B cell (primary cell): ENCODE measurements around the gene SAXO1. TPM values are rescaled to one million over a fixed set of nuclear protein-coding genes. Genes with fewer than 3 reads are reported as not detected.

ENCODE experiments used
- ATAC-seq: fragments of 200-7000 bp; cut with Tn5 transposase; one replicate; pipeline ENCODE4 v1.10.0; 2021; ENCODE audit warnings: low read depth, mild to moderate bottlenecking, moderate number of reproducible peaks, moderate library complexity
- CTCF ChIA-PET: fragments of 350-600 bp; sonication (Branson Sonifier 250); formaldehyde crosslinking; loops from one replicate; lab custom pipeline; 2021; ENCODE audit warnings: antibody characterized with exemption, inconsistent platforms; lab: Charles Lee
- POLR2A ChIA-PET: fragments of 350-600 bp; sonication (Branson Sonifier 250); formaldehyde crosslinking; loops from one replicate; lab custom pipeline; 2021; ENCODE audit warnings: antibody characterized with exemption; lab: Charles Lee
- DNase-seq: peaks from one replicate; pipeline ENCODE4 v3.0.0; 2013
- H2AFZ ChIP-seq: 2 replicates; pipeline ENCODE4 v1.6.1; 2012; ENCODE audit warnings: mild to moderate bottlenecking, low read depth, low read length; ENCODE audit not compliant: insufficient read depth, poor library complexity, severe bottlenecking
- H3K27ac ChIP-seq, 2 donors: 1 replicate in 1 of 2; 2 replicates in 1 of 2; pipeline ENCODE4 v1.5.1; 2012 to 2013; ENCODE audit warnings: low read length in 2 of 2, mild to moderate bottlenecking in 2 of 2, moderate library complexity in 1 of 2
- H3K27me3 ChIP-seq, 4 experiments: fragments of 200-600 bp in 1 of 4; sonication (generic) in 1 of 4; replicated peaks in 1 of 4; 1 replicate in 2 of 4; 2 replicates in 2 of 4; pipeline versions ENCODE4 v1.6.1 to v1.7.0; 2013 to 2016; ENCODE audit warnings: low read length in 3 of 4, mild to moderate bottlenecking in 2 of 4, mixed read lengths in 1 of 4, moderate library complexity in 1 of 4; ENCODE audit not compliant: insufficient read depth in 4 of 4, control insufficient read depth in 3 of 4; ENCODE audit errors: control extremely low read depth in 1 of 4
- H3K36me3 ChIP-seq, 2 experiments: replicated peaks in 1 of 2; 1 replicate in 1 of 2; 2 replicates in 1 of 2; pipeline versions ENCODE4 v1.6.1 to v1.7.1; 2013; ENCODE audit warnings: low read length in 1 of 2; ENCODE audit not compliant: insufficient read depth in 2 of 2, control insufficient read depth in 1 of 2; ENCODE audit errors: control extremely low read depth in 1 of 2, extremely low read depth in 1 of 2
- H3K4me1 ChIP-seq, 2 donors: fragments of 200-600 bp in 1 of 2; sonication (generic) in 1 of 2; 1 replicate in 1 of 2; 2 replicates in 1 of 2; pipeline versions ENCODE4 v1.5.1 to v1.6.1; 2013 to 2017; ENCODE audit warnings: low read length in 2 of 2; ENCODE audit not compliant: control insufficient read depth in 2 of 2, insufficient read depth in 2 of 2
- H3K4me2 ChIP-seq: replicated peaks from 2 replicates; pipeline ENCODE3; 2012; ENCODE audit warnings: mild to moderate bottlenecking, low read depth, low read length; ENCODE audit not compliant: poor library complexity, severe bottlenecking
- H3K4me3 ChIP-seq, 5 experiments: fragments of 200-600 bp in 1 of 5; sonication (generic) in 1 of 5; 1 replicate in 3 of 5; 2 replicates in 2 of 5; pipeline versions ENCODE4 v1.5.1 to v1.7.0; 2011 to 2016; ENCODE audit warnings: low read length in 4 of 5, mild to moderate bottlenecking in 4 of 5, low read depth in 2 of 5, control low read depth in 1 of 5, moderate library complexity in 1 of 5; ENCODE audit not compliant: insufficient read depth in 1 of 5; ENCODE audit errors: control extremely low read depth in 1 of 5, extremely low read depth in 1 of 5
- H3K79me2 ChIP-seq: fragments of 200-600 bp; sonication (generic); one replicate; pipeline ENCODE4 v1.6.0; 2016; ENCODE audit warnings: low read length; ENCODE audit not compliant: control insufficient read depth, insufficient read depth
- H3K9ac ChIP-seq: fragments of 200-600 bp; sonication (generic); 2 replicates; pipeline ENCODE4 v1.6.1; 2017; ENCODE audit warnings: mild to moderate bottlenecking, low read length, moderate library complexity
- H3K9me3 ChIP-seq, 3 donors: one replicate each; pipeline versions ENCODE4 v1.6.1 to v1.7.1; 2013; ENCODE audit warnings: low read length in 2 of 3; ENCODE audit not compliant: control insufficient read depth in 2 of 3, insufficient read depth in 1 of 3; ENCODE audit errors: control extremely low read depth in 1 of 3
- H4K20me1 ChIP-seq: 2 replicates; pipeline ENCODE4 v1.6.0; 2012; ENCODE audit warnings: mild to moderate bottlenecking, low read length; ENCODE audit not compliant: insufficient read depth, control insufficient read depth, poor library complexity, severe bottlenecking
- H3K27ac Mint-ChIP-seq: one replicate; pipeline ENCODE4 v1.8.0; 2021; ENCODE audit warnings: mixed read lengths
- H3K27me3 Mint-ChIP-seq: one replicate; pipeline ENCODE4 v1.8.0; 2021; ENCODE audit warnings: mixed read lengths
- H3K4me1 Mint-ChIP-seq: one replicate; pipeline ENCODE4 v1.8.0; 2021; ENCODE audit warnings: mixed read lengths
- H3K4me3 Mint-ChIP-seq: one replicate; pipeline ENCODE4 v1.8.0; 2021; ENCODE audit warnings: mixed read lengths
- H3K9me3 Mint-ChIP-seq: one replicate; pipeline ENCODE4 v1.8.0; 2022; ENCODE audit warnings: mixed read lengths; ENCODE audit not compliant: insufficient read depth
- CTCF ChIP-seq: fragments of 200-600 bp; IDR thresholded peaks from one replicate; pipeline ENCODE4 v1.8.0; 2022; ENCODE audit warnings: antibody characterized with exemption, mild to moderate bottlenecking
- EZH2 ChIP-seq: IDR thresholded peaks from 2 replicates; pipeline ENCODE4 v1.6.1; 2012; ENCODE audit warnings: borderline replicate concordance, low read depth, mild to moderate bottlenecking, moderate library complexity, low read length; ENCODE audit not compliant: insufficient read depth, poor library complexity, severe bottlenecking
- WGBS: methylation state at CpG from one replicate; pipeline ENCODE4 v1.1.5; 2013; ENCODE audit warnings: missing lambda C conversion rate; ENCODE audit not compliant: insufficient coverage; 5-methylcytosine and 5-hydroxymethylcytosine counted together
- intact Hi-C: fragments of 100-400 bp; cut with micrococcal nuclease; formaldehyde crosslinking; loops from one replicate; pipeline ENCODE4 v1.10.0; 2022
- polyA plus RNA-seq: library from polyadenylated mRNA; depleted of rRNA; stranded (reverse); fragments of >200 nt; gene quantifications from 2 replicates; pipeline ENCODE4 v1.2.3, GENCODE V29; 2012
- total RNA-seq, 2 donors: library from RNA; stranded (reverse); fragments of 120-200 nt in 1 of 2; gene quantifications; 1 replicate in 1 of 2; 2 replicates in 1 of 2; pipeline versions ENCODE4 v1.2.3 to v1.2.4, GENCODE V29; 2013 to 2022

The SAXO1 gene
- total and polyA plus RNA-seq, 2 donors (not counting 1 experiment from before 2014, with no cell fraction given): 0.01 TPM; not detected in 1

- H3K27ac Mint-ChIP-seq: no peak overlapping the region
- ChIA-PET CTCF (no interaction called here), POLR2A (no interaction called here)
- no peaks in the 10 kb centered on the region for H3K4me1 Mint-ChIP-seq
- no peak for ATAC-seq
- no peak overlapping the region for H2AFZ ChIP-seq
- peaks cover 13% of the 10 kb centered on the region for H3K27me3 Mint-ChIP-seq
- H3K4me2 ChIP-seq: no peak overlapping the region
- H3K4me3 Mint-ChIP-seq: no peak overlapping the region
- H3K27ac ChIP-seq: no peak overlapping the region
- intact Hi-C loops: no loop called here
- H3K9ac ChIP-seq: no peak overlapping the region
- DNase-seq: no peak
- H3K79me2 ChIP-seq: no peaks in the 10 kb centered on the region
- H3K4me3 ChIP-seq: no peak overlapping the region
- peaks cover 7% of the 10 kb centered on the region for H3K9me3 Mint-ChIP-seq
- no peaks in the 10 kb centered on the region for H4K20me1 ChIP-seq
- H3K9me3 ChIP-seq: peaks cover 0 to 6% (median 0%) of the 10 kb centered on the region in 3 donors
- no peaks in the 10 kb centered on the region for H3K36me3 ChIP-seq
- H3K4me1 ChIP-seq: no peaks in the 10 kb centered on the region
- H3K27me3 ChIP-seq: no peaks in the 10 kb centered on the region
- TF ChIP-seq EZH2 (no peak), CTCF (no peak)
- 100% methylated on average over 1 of the region's 1 CpG for WGBS
Measured at GRCh38 chr9:18887546-18887945, 145.5 kb downstream of the SAXO1 start.

GRCh38 chr9:18881758-18882157 is 151.3 kb downstream of the SAXO1 start:
- Mint-ChIP-seq H3K27ac (no peak overlapping the region), H3K9me3 (peaks cover 7% of the 10 kb centered on the region), H3K27me3 (peaks cover 10% of the 10 kb centered on the region), H3K4me1 (no peaks in the 10 kb centered on the region), H3K4me3 (no peak overlapping the region)
- H3K36me3 ChIP-seq: no peaks in the 10 kb centered on the region
- H3K4me2 ChIP-seq: no peak overlapping the region
- H3K9me3 ChIP-seq: no peaks in the 10 kb centered on the region
- ATAC-seq (no peak), DNase-seq (no peak)
- H3K79me2 ChIP-seq: no peaks in the 10 kb centered on the region
- H4K20me1 ChIP-seq: no peaks in the 10 kb centered on the region
- WGBS: no CpG with 5 or more reads among the region's 2 CpGs
- TF ChIP-seq EZH2: no peak
- TF ChIP-seq CTCF: no peak
- no peak overlapping the region for H3K4me3 ChIP-seq
- H3K9ac ChIP-seq: no peak overlapping the region
- no peak overlapping the region for H3K27ac ChIP-seq
- no peaks in the 10 kb centered on the region for H3K4me1 ChIP-seq
- ChIA-PET POLR2A (no interaction called here), CTCF (no interaction called here)
- no peak overlapping the region for H2AFZ ChIP-seq
- intact Hi-C loops: no loop called here
- no peaks in the 10 kb centered on the region for H3K27me3 ChIP-seq
